Measurements from ENCODE around the gene RNF26. TPM values are rescaled to one million over a fixed set of nuclear protein-coding genes. Genes with fewer than 3 reads are reported as not detected.

Gene RNF26
- total RNA-seq, 1 experiment from 2014 or later: 92.7 TPM

GRCh38 chr11:119369132-119369925, 35.0 kb downstream of the RNF26 start:
- no peaks in the 10 kb centered on the region for H3K27me3 Mint-ChIP-seq (ENCODE audit: insufficient read depth, unreplicated experiment)
- H3K36me3 Mint-ChIP-seq (ENCODE audit: insufficient read depth, unreplicated experiment): no peaks in the 10 kb centered on the region
- Histone ChIP-seq H3K36me3 (ENCODE audit: control insufficient read depth, insufficient read depth, low read length) (no peaks in the 10 kb centered on the region), H3K4me1 (peaks cover 64% of the 10 kb centered on the region), H3K9me3 (no peaks in the 10 kb centered on the region), H3K27me3 (replicated peaks; ENCODE audit: control insufficient read depth, insufficient read depth, low read length) (no peaks in the 10 kb centered on the region), H3K4me3 (ENCODE audit: low read depth, low read length) (no peak overlapping the region)
- ChIA-PET CTCF (interaction anchor here (0.6 to 11.8 kb wide), 7 partner anchors 9 to 260 kb away, joined by 3 to 220 read pairs (median 6); partner anchors contain the start of genes C1QTNF5, MCAM and USP2), POLR2A (interaction anchor here (1.1 to 1.8 kb wide), 3 partner anchors 11 to 31 kb away, joined by 3 to 7 read pairs (median 6); partner anchors contain the start of gene C1QTNF5)
- TF ChIP-seq CTCF (IDR thresholded peaks at IDR 0.05; ENCODE audit: insufficient read depth in 1 of 2, low read depth in 1 of 2, low read length in 1 of 2, severe bottlenecking in 1 of 2, unreplicated experiment in 1 of 2): no peak
- H3K9me3 Mint-ChIP-seq (ENCODE audit: unreplicated experiment): no peaks in the 10 kb centered on the region
- intact Hi-C loops (cut with micrococcal nuclease; ENCODE audit: unreplicated experiment): loop anchor here (2.0 kb wide), 1 partner anchor 17 kb away; no protein-coding TSS in a partner anchor
- no peak for DNase-seq
- H3K27ac Mint-ChIP-seq (ENCODE audit: unreplicated experiment): peak overlapping the region; percentile 93
- peaks cover 60% of the 10 kb centered on the region for H3K4me1 Mint-ChIP-seq (ENCODE audit: low read depth, unreplicated experiment)
- no peak overlapping the region for H3K4me3 Mint-ChIP-seq (ENCODE audit: unreplicated experiment)
- BruUV-seq (replicated peaks): no TSS peak

GRCh38 chr11:119370486-119371046, 36.2 kb downstream of the RNF26 start:
- Histone ChIP-seq H3K4me1 (peaks cover 54% of the 10 kb centered on the region), H3K4me3 (ENCODE audit: low read depth, low read length) (no peak overlapping the region), H3K27me3 (replicated peaks; ENCODE audit: control insufficient read depth, insufficient read depth, low read length) (no peaks in the 10 kb centered on the region), H3K9me3 (no peaks in the 10 kb centered on the region), H3K36me3 (ENCODE audit: control insufficient read depth, insufficient read depth, low read length) (no peaks in the 10 kb centered on the region)
- ChIA-PET CTCF (interaction anchor here (1.0 to 11.8 kb wide), 5 partner anchors 9 to 48 kb away, joined by 3 to 220 read pairs (median 5); partner anchors contain the start of gene C1QTNF5), POLR2A (interaction anchor here (0.8 kb wide), 1 partner anchor 9 kb away, joined by 3 read pairs; no protein-coding TSS in a partner anchor)
- Mint-ChIP-seq H3K27me3 (ENCODE audit: insufficient read depth, unreplicated experiment) (no peaks in the 10 kb centered on the region), H3K9me3 (ENCODE audit: unreplicated experiment) (no peaks in the 10 kb centered on the region), H3K4me3 (ENCODE audit: unreplicated experiment) (no peak overlapping the region), H3K27ac (ENCODE audit: unreplicated experiment) (peak overlapping the region; percentile 62), H3K4me1 (ENCODE audit: low read depth, unreplicated experiment) (peaks cover 48% of the 10 kb centered on the region), H3K36me3 (ENCODE audit: insufficient read depth, unreplicated experiment) (no peaks in the 10 kb centered on the region)
- TF ChIP-seq CTCF (IDR thresholded peaks at IDR 0.05; ENCODE audit: insufficient read depth in 1 of 2, low read depth in 1 of 2, low read length in 1 of 2, severe bottlenecking in 1 of 2, unreplicated experiment in 1 of 2): no peak
- no TSS peak for BruUV-seq (replicated peaks)
- intact Hi-C loops (cut with micrococcal nuclease; ENCODE audit: unreplicated experiment): no loop called here
- peak in 1 of 2 experiments; percentile 26 for DNase-seq

- CTCF ChIA-PET: interaction anchor here (0.7 to 11.8 kb wide), 7 partner anchors 9 to 49 kb away, joined by 3 to 220 read pairs (median 4); partner anchors contain the start of gene C1QTNF5
- Mint-ChIP-seq H3K27ac (ENCODE audit: unreplicated experiment) (no peak overlapping the region), H3K4me1 (ENCODE audit: low read depth, unreplicated experiment) (peaks cover 44% of the 10 kb centered on the region), H3K9me3 (ENCODE audit: unreplicated experiment) (no peaks in the 10 kb centered on the region), H3K27me3 (ENCODE audit: insufficient read depth, unreplicated experiment) (no peaks in the 10 kb centered on the region), H3K4me3 (ENCODE audit: unreplicated experiment) (no peak overlapping the region), H3K36me3 (ENCODE audit: insufficient read depth, unreplicated experiment) (no peaks in the 10 kb centered on the region)
- no peak overlapping the region for H3K4me3 ChIP-seq (ENCODE audit: low read depth, low read length)
- DNase-seq: no peak
- intact Hi-C loops (cut with micrococcal nuclease; ENCODE audit: unreplicated experiment): no loop called here
- H3K27me3 ChIP-seq (replicated peaks; ENCODE audit: control insufficient read depth, insufficient read depth, low read length): no peaks in the 10 kb centered on the region
- no peak for TF ChIP-seq CTCF (IDR thresholded peaks at IDR 0.05; ENCODE audit: insufficient read depth in 1 of 2, low read depth in 1 of 2, low read length in 1 of 2, severe bottlenecking in 1 of 2, unreplicated experiment in 1 of 2)
- POLR2A ChIA-PET: interaction anchor here (0.8 kb wide), 1 partner anchor 10 kb away, joined by 3 read pairs; no protein-coding TSS in a partner anchor
- no TSS peak for BruUV-seq (replicated peaks)
- no peaks in the 10 kb centered on the region for H3K36me3 ChIP-seq (ENCODE audit: control insufficient read depth, insufficient read depth, low read length)
- no peaks in the 10 kb centered on the region for H3K9me3 ChIP-seq
- H3K4me1 ChIP-seq: peaks cover 51% of the 10 kb centered on the region
Observed at GRCh38 chr11:119371067-119371601, 36.8 kb downstream of the RNF26 start.

Measured in Caco-2 (cell line).